Activated T-helper 2 cell treated with anti-CD3 and anti-CD28 coated beads, Interferon-gamma antibody, Interleukin-2, Interleukin-4, amounts not matched to agents 10 μg/mL and 5 μg/mL and 100 μg/mL, durations not matched to agents 14 hours and 24 hours and 36 hours (primary cell): ENCODE measurements around the gene TGM1. TPM values are rescaled to one million over a fixed set of nuclear protein-coding genes. Genes with fewer than 3 reads are reported as not detected.

Experiments
- DNase-seq: peaks from one replicate; pipeline ENCODE4 v3.0.0; 2021; ENCODE audit warnings: low spot score
- H3K27ac Mint-ChIP-seq: one replicate; pipeline ENCODE4 v1.8.0; 2021; ENCODE audit warnings: mixed read lengths
- H3K27me3 Mint-ChIP-seq: one replicate; pipeline ENCODE4 v1.8.0; 2021; ENCODE audit warnings: low read depth, mixed read lengths
- H3K36me3 Mint-ChIP-seq: one replicate; pipeline ENCODE4 v1.8.0; 2021; ENCODE audit warnings: low read depth, mixed read lengths
- H3K4me1 Mint-ChIP-seq: one replicate; pipeline ENCODE4 v1.8.0; 2021; ENCODE audit warnings: low read depth, mixed read lengths
- H3K4me3 Mint-ChIP-seq: one replicate; pipeline ENCODE4 v1.8.0; 2021; ENCODE audit warnings: low read depth, mild to moderate bottlenecking, moderate library complexity, mixed read lengths
- H3K9me3 Mint-ChIP-seq: one replicate; pipeline ENCODE4 v1.8.0; 2021; ENCODE audit warnings: mixed read lengths
- intact Hi-C: fragments of 100-400 bp; cut with micrococcal nuclease; formaldehyde crosslinking; loops from one replicate; pipeline ENCODE4 v1.15.1; 2023
- total RNA-seq: library from RNA; stranded (reverse); gene quantifications from 2 replicates; pipeline ENCODE4 v1.2.3, GENCODE V29; 2022

Gene TGM1
- 3.4 and 4.4 TPM in 2 replicates for total RNA-seq

GRCh38 chr14:24262821-24263733 is at the start of gene TGM1:
TGM1 (minus strand) TSS chr14:24263177; CDS start chr14:24262352, 825 bp downstream.
- Mint-ChIP-seq H3K36me3 (peaks cover 18% of the 10 kb centered on the region), H3K4me1 (no peaks in the 10 kb centered on the region), H3K4me3 (no peak within 1 kb of the TSS), H3K9me3 (no peaks in the 10 kb centered on the region), H3K27me3 (no peaks in the 10 kb centered on the region), H3K27ac (no peak within 1 kb of the TSS)
- intact Hi-C loops, result no loop called here
- no peak for DNase-seq

GRCh38 chr14:24311837-24312615 is 49.0 kb upstream of the TGM1 start:
- H3K36me3 Mint-ChIP-seq, result peaks cover 53% of the 10 kb centered on the region
- H3K4me3 Mint-ChIP-seq, result peak overlapping the region; percentile 81
- DNase-seq, result no peak
- H3K4me1 Mint-ChIP-seq, result peaks cover 57% of the 10 kb centered on the region
- H3K27me3 Mint-ChIP-seq, result no peaks in the 10 kb centered on the region
- H3K27ac Mint-ChIP-seq, result peak overlapping the region; percentile 82
- intact Hi-C loops, result no loop called here
- no peaks in the 10 kb centered on the region for H3K9me3 Mint-ChIP-seq

- Mint-ChIP-seq H3K4me3 (peak within 1 kb of the TSS; percentile 81), H3K4me1 (peaks cover 56% of the 10 kb centered on the region), H3K27ac (peak within 1 kb of the TSS; percentile 82), H3K9me3 (no peaks in the 10 kb centered on the region), H3K36me3 (peaks cover 63% of the 10 kb centered on the region), H3K27me3 (no peaks in the 10 kb centered on the region)
- peak; percentile 64 for DNase-seq
- intact Hi-C loops, result no loop called here
These were observed 47.9 kb upstream of the TGM1 start, which contains the start of gene LTB4R for GRCh38 chr14:24310646-24311604. LTB4R (plus strand) TSS chr14:24311502; CDS start chr14:24315652, 4,150 bp downstream.

GRCh38 chr14:24310265-24310645 is 47.3 kb upstream of the TGM1 start:
- DNase-seq, result no peak
- Mint-ChIP-seq H3K9me3 (no peaks in the 10 kb centered on the region), H3K27me3 (no peaks in the 10 kb centered on the region), H3K4me1 (peaks cover 52% of the 10 kb centered on the region), H3K4me3 (peak overlapping the region; percentile 75), H3K27ac (peak overlapping the region; percentile 61), H3K36me3 (peaks cover 66% of the 10 kb centered on the region)
- intact Hi-C loops, result no loop called here

- Mint-ChIP-seq H3K4me3 (peak within 1 kb of the TSS; percentile 75), H3K4me1 (peaks cover 50% of the 10 kb centered on the region), H3K27me3 (no peaks in the 10 kb centered on the region), H3K9me3 (no peaks in the 10 kb centered on the region), H3K27ac (peak within 1 kb of the TSS; percentile 61), H3K36me3 (peaks cover 70% of the 10 kb centered on the region)
- intact Hi-C loops, result no loop called here
- no peak for DNase-seq
These were observed 46.7 kb upstream of the TGM1 start, which contains the start of gene LTB4R2 for GRCh38 chr14:24309538-24310264. LTB4R2 (plus strand) TSS chr14:24310140; CDS start chr14:24310665, 525 bp downstream.

GRCh38 chr14:24308342-24309124 is 45.6 kb upstream of the TGM1 start:
- H3K9me3 Mint-ChIP-seq, result no peaks in the 10 kb centered on the region
- H3K4me1 Mint-ChIP-seq, result peaks cover 39% of the 10 kb centered on the region
- no peak overlapping the region for H3K4me3 Mint-ChIP-seq
- peak overlapping the region; percentile 3 for H3K27ac Mint-ChIP-seq
- no peak for DNase-seq
- H3K27me3 Mint-ChIP-seq, result no peaks in the 10 kb centered on the region
- intact Hi-C loops, result no loop called here
- H3K36me3 Mint-ChIP-seq, result peaks cover 73% of the 10 kb centered on the region

GRCh38 chr14:24307575-24308341 is 44.8 kb upstream of the TGM1 start, which contains the start of gene CIDEB:
CIDEB (minus strand) TSS chr14:24307977; CDS start chr14:24307858, 119 bp downstream.
- peak; percentile 39 for DNase-seq
- Mint-ChIP-seq H3K27ac (peak within 1 kb of the TSS; percentile 57), H3K4me3 (no peak within 1 kb of the TSS), H3K9me3 (no peaks in the 10 kb centered on the region), H3K4me1 (peaks cover 33% of the 10 kb centered on the region), H3K36me3 (peaks cover 71% of the 10 kb centered on the region), H3K27me3 (no peaks in the 10 kb centered on the region)
- intact Hi-C loops, result no loop called here

- peaks cover 27% of the 10 kb centered on the region for H3K4me1 Mint-ChIP-seq
- H3K27ac Mint-ChIP-seq, result peak overlapping the region; percentile 57
- no peaks in the 10 kb centered on the region for H3K9me3 Mint-ChIP-seq
- no peak overlapping the region for H3K4me3 Mint-ChIP-seq
- H3K36me3 Mint-ChIP-seq, result peaks cover 73% of the 10 kb centered on the region
- intact Hi-C loops, result no loop called here
- DNase-seq, result no peak
- no peaks in the 10 kb centered on the region for H3K27me3 Mint-ChIP-seq
These were observed 44.2 kb upstream of the TGM1 start for GRCh38 chr14:24307156-24307574.

GRCh38 chr14:24304019-24304387 is 41.0 kb upstream of the TGM1 start:
- intact Hi-C loops, result no loop called here
- Mint-ChIP-seq H3K36me3 (peaks cover 73% of the 10 kb centered on the region), H3K27ac (no peak overlapping the region), H3K27me3 (no peaks in the 10 kb centered on the region), H3K4me1 (peaks cover 21% of the 10 kb centered on the region), H3K9me3 (no peaks in the 10 kb centered on the region), H3K4me3 (no peak overlapping the region)
- no peak for DNase-seq

- Mint-ChIP-seq H3K27ac (peak overlapping the region; percentile 73), H3K4me1 (peaks cover 33% of the 10 kb centered on the region), H3K27me3 (no peaks in the 10 kb centered on the region), H3K4me3 (peak overlapping the region; percentile 90), H3K36me3 (peaks cover 50% of the 10 kb centered on the region), H3K9me3 (no peaks in the 10 kb centered on the region)
- intact Hi-C loops, result no loop called here
- no peak for DNase-seq
These were observed 37.5 kb upstream of the TGM1 start for GRCh38 chr14:24300326-24300980.
